ENCODE data around the gene ANKRD17.
A peak's percentile ranks its signal among the peaks of the same experiment; 100 is the strongest.

Gene ANKRD17

GRCh38 chr4:73197220-73197619 lies 61.4 kb downstream of the ANKRD17 start:
- DNase-seq: no peak

GRCh38 chr4:73194064-73194463 lies 64.5 kb downstream of the ANKRD17 start:
- no peak for DNase-seq

GRCh38 chr4:73193659-73194058 lies 64.9 kb downstream of the ANKRD17 start:
- DNase-seq: no peak

DNA sequence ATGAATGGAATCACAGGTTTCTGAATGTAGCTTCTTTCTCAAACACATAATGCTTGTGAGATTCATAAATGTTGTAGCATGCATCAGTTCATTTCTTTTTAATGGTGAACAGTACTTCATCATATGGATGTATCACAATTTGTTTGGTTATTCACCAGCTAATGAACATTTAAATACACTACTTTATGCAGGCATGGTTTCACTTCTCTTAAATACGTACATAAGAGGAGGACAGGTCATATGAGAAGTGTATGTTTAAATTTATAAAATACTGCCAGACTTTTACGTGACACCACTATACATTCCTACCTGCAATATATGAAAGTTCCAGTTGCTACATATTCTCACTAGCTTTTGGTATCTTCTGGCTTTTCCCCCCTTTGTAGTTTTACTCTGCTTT lies 65.4 kb downstream of the ANKRD17 start:
- no peak for DNase-seq

GRCh38 chr4:73189274-73189810 lies 69.3 kb downstream of the ANKRD17 start:
- DNase-seq: no peak

DNA sequence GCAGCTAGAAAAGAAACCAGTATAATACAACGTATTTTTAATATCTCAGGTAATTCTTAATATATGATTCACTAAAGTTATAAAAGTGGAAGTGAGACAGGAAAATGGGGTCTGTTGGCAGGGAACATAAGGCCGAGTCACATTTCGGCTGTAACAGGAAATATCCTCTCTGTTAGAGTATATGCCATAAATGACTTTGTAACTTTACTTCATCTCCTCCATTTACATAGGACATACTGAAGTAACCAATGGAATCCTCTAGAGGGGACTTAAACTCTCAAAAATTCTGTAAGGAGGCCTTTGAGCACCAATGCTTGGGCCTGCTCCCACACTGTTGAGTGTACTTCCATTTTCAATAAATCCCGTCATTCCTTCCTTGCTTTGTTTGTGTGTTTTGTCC lies 71.3 kb downstream of the ANKRD17 start:
- no peak for DNase-seq

DNA sequence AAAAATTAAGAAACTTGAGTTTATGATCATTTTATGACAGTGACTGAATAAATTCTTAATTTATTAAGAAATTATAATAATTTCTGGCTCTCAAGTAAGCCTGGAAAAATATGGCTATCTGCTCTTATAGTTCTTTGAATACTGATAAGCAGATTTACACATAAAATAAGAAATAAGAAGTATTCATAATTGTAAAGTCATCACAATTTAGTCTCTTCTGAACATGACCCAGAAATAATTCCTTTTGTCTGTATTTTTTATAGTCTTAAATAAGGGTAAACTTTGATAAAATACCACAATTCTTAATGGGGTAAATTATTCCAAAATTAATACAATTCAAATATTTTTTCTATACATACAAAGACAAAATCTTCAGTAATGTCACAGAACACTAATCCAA lies 72.7 kb downstream of the ANKRD17 start:
- DNase-seq: no peak

DNA sequence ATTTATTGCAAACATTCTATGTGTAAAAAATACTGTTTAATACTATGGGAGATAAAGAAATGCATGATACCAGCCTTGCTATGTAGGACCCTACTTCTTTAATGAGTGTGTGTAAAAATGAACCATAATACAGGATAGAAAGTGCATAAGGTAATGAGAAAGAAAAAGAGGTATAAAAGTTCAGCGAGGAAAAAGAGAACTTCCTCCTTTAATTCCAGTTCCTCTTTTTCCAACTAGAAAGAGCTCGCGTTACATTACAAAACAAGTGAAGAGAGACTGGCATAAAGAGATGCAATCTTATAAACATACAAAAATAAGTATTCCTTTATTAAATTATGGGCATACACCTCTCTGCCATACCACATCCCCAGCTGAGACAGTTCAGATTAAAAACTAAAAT lies 77.4 kb downstream of the ANKRD17 start:
- no peak for DNase-seq

DNA sequence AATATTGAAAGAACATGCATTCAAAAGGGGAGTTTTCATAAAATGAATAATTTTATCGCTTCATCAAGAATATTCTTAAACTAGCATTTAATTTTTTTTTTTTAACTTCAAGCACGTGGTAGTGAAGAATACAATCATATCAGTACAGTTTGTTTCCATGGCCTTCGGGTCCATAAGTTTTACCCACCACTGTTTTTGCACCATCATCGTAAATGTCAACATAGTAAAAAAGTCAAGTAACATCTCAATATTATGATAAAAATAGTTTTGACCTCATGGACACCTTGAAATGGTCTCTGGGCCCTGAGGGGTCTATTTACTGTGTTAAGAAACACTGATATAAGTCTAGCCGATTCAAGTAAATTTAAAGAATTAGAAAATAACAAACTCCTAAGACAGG lies 80.2 kb downstream of the ANKRD17 start:
- DNase-seq: no peak

DNA sequence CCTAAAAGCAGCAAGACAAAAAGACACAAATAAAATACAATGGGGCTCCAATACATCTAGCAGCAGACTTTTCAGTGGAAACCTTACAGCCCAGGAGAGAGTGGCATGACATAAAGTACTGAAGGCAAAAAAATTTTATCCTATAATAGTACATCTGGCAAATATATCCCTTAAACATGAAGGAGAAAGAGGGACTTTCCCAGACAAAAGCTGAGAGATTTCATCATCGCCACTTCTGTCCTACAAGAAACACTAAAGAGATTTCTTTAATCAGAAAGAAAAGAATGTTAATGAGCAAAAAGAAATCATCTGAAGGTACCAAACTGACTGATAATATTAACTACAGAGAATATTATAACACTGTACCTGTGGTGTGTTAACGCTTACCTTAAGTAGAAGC lies 86.4 kb downstream of the ANKRD17 start:
- DNase-seq: no peak

GRCh38 chr4:73170518-73171198 lies 87.9 kb downstream of the ANKRD17 start:
- no peak for DNase-seq

DNA sequence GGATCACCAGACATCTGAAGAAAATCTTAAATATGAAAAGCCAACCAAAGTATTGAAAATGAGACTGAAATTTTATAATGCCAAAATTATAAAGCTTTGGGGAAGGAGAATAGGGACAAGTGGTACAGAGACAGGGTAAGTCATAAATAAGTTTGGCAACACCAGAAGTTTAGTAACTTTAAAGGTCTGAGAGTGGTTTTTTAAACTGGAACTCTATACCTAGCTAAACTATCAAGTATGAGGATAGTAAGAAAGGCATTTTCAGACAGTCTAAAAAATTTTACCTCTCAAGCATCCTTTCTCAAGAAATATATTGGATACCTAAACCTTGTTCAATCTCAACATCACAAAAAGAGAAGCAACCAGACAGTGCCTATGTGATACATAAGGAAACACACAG lies 92.4 kb downstream of the ANKRD17 start:
- DNase-seq: no peak

DNA sequence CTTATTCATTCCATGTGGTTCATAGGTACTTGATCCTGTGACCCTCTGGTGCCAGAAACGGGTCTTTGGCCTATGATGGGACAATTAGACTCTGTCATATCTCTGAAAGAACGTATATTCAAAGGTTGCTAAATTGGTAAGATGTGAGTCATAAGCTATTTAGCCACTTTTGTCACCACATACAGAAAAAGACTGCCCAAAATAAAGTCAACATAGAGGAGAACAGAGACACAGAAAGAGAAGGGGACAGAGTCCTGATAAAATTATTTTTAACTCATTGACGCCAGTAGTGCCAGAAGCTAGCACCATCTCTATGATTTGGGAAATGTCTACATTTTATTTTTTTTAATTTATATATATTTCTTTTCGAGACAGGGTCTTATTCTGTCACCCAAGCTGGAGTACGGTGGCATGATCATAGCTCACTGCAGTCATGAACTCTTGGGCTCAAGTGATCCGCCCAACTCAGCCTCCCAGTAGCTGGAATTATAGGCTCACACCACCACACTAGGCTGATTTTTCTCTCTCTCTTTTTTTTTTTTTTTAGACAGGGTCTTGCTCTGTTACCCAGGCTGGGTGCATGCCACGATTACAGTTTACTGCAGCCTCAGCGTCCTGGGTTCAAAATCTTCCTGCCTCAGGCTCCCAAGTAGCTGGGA lies 96.9 kb downstream of the ANKRD17 start:
- no peak for DNase-seq

GRCh38 chr4:73156394-73156793 lies 102.2 kb downstream of the ANKRD17 start:
- DNase-seq: no peak

GRCh38 chr4:73152893-73153292 lies 105.7 kb downstream of the ANKRD17 start:
- DNase-seq: no peak

- no peak for DNase-seq
These were observed 115.5 kb downstream of the ANKRD17 start for GRCh38 chr4:73142995-73143547.

DNA sequence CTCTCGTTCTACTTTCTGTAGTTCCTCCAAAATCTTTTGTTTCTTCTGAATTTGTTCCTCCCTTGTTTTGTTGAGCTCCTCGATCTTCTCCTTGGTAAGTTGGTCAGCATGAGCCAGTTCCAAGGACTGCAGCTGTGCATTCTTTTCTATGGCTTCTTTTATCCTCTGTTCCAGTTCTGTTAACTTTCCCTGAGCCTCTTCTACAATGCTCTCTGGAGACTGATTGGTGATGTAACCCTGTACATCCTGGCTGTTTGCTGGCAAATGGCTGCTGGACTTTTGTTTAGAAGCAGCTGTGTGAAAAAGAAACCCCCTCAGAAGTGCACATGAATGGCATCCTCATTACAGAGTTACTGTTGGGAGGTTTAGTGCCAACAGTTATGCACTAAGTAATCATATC lies 118.6 kb downstream of the ANKRD17 start:
- peak in 2 of 58 donors; percentile 11 to 35 for DNase-seq

DNA sequence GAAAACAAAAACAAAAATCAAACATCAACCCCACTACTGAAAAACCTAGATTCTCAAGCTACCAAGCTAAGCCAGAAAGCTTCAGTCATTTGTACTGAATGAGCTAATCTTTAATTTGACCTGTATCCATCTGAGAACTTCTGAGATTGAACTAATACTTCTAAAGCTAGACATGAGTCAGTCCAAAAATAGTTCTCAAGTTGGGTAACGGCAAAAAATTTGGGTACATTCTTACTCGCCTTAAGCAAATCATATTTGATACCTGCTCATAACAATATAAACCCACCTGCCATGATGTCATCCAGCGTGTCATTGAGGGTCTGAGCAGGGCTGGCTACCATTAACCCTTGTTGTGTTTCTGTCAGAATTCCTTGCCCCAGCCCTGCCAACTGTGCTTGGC lies 119.4 kb downstream of the ANKRD17 start:
- no peak for DNase-seq

DNA sequence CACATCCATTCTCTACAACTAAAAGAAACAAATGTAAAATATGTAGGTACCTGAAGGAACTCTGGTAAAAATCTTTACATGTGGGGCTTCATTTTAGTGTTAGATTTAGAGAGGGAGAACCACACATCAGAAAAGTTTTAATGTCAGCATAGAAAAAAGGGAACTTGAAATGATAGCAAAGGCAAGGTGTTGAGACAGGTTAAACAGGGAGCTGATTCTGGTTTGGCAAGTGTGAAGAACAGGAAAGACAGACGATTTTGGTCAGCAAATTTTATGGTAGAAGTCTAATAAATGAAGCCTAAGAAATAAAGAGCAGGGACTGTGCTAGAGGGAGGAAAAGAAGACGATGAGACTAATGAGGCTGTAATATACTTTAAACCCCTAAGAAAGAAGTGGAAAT lies 121.5 kb downstream of the ANKRD17 start:
- DNase-seq: no peak

DNA sequence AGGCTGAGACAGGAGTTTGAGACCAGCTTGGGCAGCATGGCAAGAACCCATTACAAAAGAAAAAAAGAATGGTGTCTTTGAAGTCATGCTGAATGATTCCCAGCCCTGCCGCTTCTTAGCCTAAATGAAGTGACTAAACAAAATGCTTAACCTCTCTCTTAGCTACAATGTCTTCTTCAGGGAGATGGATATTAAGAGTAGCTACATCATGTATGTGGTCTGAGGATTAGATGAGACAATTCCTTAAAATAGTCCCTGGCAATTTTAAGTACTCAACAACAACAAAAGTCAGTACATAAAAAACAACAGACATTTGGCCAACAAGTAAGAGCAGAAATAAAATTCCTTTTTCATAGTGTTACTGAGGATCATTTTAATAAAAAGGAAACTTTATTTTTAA lies 124.8 kb downstream of the ANKRD17 start:
- no peak for DNase-seq

GRCh38 chr4:73131281-73131680 lies 127.3 kb downstream of the ANKRD17 start:
- no peak for DNase-seq

- no peak for DNase-seq
These were observed 129.3 kb downstream of the ANKRD17 start for GRCh38 chr4:73129319-73129718.
